ENCODE measurements around the gene AGL.

- TF ChIP-seq CTCF (IDR thresholded peaks at IDR 0.05; ENCODE audit: low read length) = no peak
- TF ChIP-seq EZH2phosphoT487 (IDR thresholded peaks at IDR 0.05; ENCODE audit: low read length) = no peak
Measured at GRCh38 chr1:99829269-99829668, 20.9 kb upstream of the AGL start.
